ENCODE results near the gene HOXC13. TPM values are rescaled to one million over a fixed set of nuclear protein-coding genes. Genes with fewer than 3 reads are reported as not detected.

HOXC13 gene
- total and polyA plus RNA-seq, 9 of the 15 experiments (the other 6 are each of a cell fraction or from before 2014, with no cell fraction given), result 0.03 to 0.29 (median 0.17) TPM; not detected in 2

DNA sequence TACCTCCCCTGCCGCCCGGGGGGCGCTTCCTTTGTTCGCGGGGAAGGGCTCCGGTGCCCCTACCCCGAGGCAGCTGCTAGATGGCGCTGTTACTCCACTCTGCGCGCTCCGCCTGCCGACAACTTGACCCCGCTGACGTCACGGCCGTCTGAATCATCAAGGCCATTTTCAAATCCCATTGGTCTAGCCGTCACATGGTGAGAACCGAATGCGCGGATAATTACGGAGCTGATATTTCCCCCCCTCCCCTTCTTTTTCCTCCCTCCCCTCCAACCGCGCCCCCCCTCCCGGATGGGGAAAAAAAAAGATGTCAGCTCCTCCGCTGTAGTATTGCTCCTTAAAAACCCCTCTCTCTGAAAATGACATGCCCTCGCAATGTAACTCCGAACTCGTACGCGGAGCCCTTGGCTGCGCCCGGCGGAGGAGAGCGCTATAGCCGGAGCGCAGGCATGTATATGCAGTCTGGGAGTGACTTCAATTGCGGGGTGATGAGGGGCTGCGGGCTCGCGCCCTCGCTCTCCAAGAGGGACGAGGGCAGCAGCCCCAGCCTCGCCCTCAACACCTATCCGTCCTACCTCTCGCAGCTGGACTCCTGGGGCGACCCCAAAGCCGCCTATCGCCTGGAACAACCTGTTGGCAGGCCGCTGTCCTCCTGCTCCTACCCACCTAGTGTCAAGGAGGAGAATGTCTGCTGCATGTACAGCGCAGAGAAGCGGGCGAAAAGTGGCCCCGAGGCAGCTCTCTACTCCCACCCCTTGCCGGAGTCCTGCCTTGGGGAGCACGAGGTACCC is 46.5 kb downstream of the HOXC13 start, which contains the start of gene HOXC10 (continued):
- TF ChIP-seq, protein P1, sequence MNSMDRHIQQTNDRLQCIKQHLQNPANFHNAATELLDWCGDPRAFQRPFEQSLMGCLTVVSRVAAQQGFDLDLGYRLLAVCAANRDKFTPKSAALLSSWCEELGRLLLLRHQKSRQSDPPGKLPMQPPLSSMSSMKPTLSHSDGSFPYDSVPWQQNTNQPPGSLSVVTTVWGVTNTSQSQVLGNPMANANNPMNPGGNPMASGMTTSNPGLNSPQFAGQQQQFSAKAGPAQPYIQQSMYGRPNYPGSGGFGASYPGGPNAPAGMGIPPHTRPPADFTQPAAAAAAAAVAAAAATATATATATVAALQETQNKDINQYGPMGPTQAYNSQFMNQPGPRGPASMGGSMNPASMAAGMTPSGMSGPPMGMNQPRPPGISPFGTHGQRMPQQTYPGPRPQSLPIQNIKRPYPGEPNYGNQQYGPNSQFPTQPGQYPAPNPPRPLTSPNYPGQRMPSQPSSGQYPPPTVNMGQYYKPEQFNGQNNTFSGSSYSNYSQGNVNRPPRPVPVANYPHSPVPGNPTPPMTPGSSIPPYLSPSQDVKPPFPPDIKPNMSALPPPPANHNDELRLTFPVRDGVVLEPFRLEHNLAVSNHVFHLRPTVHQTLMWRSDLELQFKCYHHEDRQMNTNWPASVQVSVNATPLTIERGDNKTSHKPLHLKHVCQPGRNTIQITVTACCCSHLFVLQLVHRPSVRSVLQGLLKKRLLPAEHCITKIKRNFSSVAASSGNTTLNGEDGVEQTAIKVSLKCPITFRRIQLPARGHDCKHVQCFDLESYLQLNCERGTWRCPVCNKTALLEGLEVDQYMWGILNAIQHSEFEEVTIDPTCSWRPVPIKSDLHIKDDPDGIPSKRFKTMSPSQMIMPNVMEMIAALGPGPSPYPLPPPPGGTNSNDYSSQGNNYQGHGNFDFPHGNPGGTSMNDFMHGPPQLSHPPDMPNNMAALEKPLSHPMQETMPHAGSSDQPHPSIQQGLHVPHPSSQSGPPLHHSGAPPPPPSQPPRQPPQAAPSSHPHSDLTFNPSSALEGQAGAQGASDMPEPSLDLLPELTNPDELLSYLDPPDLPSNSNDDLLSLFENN (IDR thresholded peaks at IDR 0.05; ENCODE audit: low read depth in 2 of 2, low read length in 2 of 2), result no peak
- TF ChIP-seq CBFA2T3 (IDR thresholded peaks at IDR 0.05) (no peak), ZNF253 (CRISPR knock-in tag; conservative IDR thresholded peaks at IDR 0.05) (no peak), HMGN3 (IDR thresholded peaks at IDR 0.05; ENCODE audit: borderline replicate concordance, extremely low read depth, insufficient read length, low read depth, low read length) (no peak), NFYB (IDR thresholded peaks at IDR 0.05; ENCODE audit: extremely low read depth, insufficient read length) (no peak), NFRKB (IDR thresholded peaks at IDR 0.05; ENCODE audit: low read depth) (no peak), ZNF766 (CRISPR knock-in tag; conservative IDR thresholded peaks at IDR 0.05) (no peak), ZNF668 (CRISPR knock-in tag; IDR thresholded peaks at IDR 0.05) (no peak), ZNF699 (CRISPR knock-in tag; IDR thresholded peaks at IDR 0.05; ENCODE audit: insufficient replicate concordance) (no peak), POLR3A (IDR thresholded peaks at IDR 0.05; ENCODE audit: borderline replicate concordance, extremely low read depth, insufficient read depth, insufficient read length) (no peak), EP300 (IDR thresholded peaks at IDR 0.05; ENCODE audit: low read length) (0 out of 2 replicates have a peak, but pooled peaks have one; percentile 17), NBN (IDR thresholded peaks at IDR 0.05; ENCODE audit: low read depth) (0 out of 2 replicates have a peak, but pooled peaks have one; percentile 49), TBL1XR1 (IDR thresholded peaks at IDR 0.05; ENCODE audit: low read length in 2 of 2) (peak in 1 of 2 experiments; percentile 53; a peak in 1 of 4 replicates), NFE2L1 (tag; IDR thresholded peaks at IDR 0.05; ENCODE audit: borderline replicate concordance, low read depth) (no peak), KHSRP (IDR thresholded peaks at IDR 0.05) (peak; percentile 32; the same call in 1 of the 2 replicates), CHCHD3 (CRISPR knock-in tag; IDR thresholded peaks at IDR 0.05) (no peak), MAFF (IDR thresholded peaks at IDR 0.05; ENCODE audit: low read length) (no peak), BCOR (IDR thresholded peaks at IDR 0.05) (no peak), TRIM25 (IDR thresholded peaks at IDR 0.05; ENCODE audit: borderline replicate concordance) (no peak), ZNF239 (CRISPR knock-in tag; IDR thresholded peaks at IDR 0.05) (no peak), ZNF134 (CRISPR knock-in tag; conservative IDR thresholded peaks at IDR 0.05) (no peak)
- TF ChIP-seq, protein P2, sequence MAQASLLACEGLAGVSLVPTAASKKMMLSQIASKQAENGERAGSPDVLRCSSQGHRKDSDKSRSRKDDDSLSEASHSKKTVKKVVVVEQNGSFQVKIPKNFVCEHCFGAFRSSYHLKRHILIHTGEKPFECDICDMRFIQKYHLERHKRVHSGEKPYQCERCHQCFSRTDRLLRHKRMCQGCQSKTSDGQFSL (CRISPR knock-in tag; IDR thresholded peaks at IDR 0.05), result peak; percentile 73
- TF ChIP-seq, protein P2 (tag; IDR thresholded peaks at IDR 0.05), result peak in 1 of 2 experiments; percentile 57; a peak in 1 of 4 replicates

All from K562 (cell line).